Mucosa of descending colon (tissue), 3 donors: Measurements from ENCODE around the gene LARGE1. TPM values are rescaled to one million over a fixed set of nuclear protein-coding genes. Genes with fewer than 3 reads are reported as not detected.

ENCODE experiments used
- ATAC-seq: fragments of 200-7000 bp; cut with Tn5 transposase; one replicate; pipeline ENCODE4 v1.9.1; 2020; ENCODE audit warnings: mild to moderate bottlenecking, moderate library complexity
- DNase-seq, 3 donors: peaks; one replicate each; pipeline ENCODE4 v3.0.0-alpha.2; 2020
- H3K36me3 ChIP-seq: fragments of 200-600 bp; one replicate; pipeline ENCODE4 v1.8.0; 2021; ENCODE audit warnings: low read depth, mild to moderate bottlenecking
- H3K4me1 ChIP-seq: fragments of 200-600 bp; one replicate; pipeline ENCODE4 v1.8.0; 2021; ENCODE audit warnings: low read depth, mild to moderate bottlenecking
- H3K4me3 ChIP-seq: fragments of 200-600 bp; one replicate; pipeline ENCODE4 v1.8.0; 2021; ENCODE audit warnings: mild to moderate bottlenecking
- H3K9me3 ChIP-seq: fragments of 200-600 bp; one replicate; pipeline ENCODE4 v1.8.0; 2021; ENCODE audit warnings: mild to moderate bottlenecking
- intact Hi-C, 2 donors: fragments of 100-400 bp; cut with DNase I in 1 of 2; cut with micrococcal nuclease in 1 of 2; formaldehyde crosslinking; loops; one replicate each; pipeline versions ENCODE4 v1.11.0 to v1.11.1; 2022; cut with DNase I, micrococcal nuclease
- total RNA-seq, 3 donors: library from RNA; stranded (reverse); fragmentation: NEBNext Ultra II Directional in 2 of 3; extraction: Animal tissue kit (Norgen Biotek cat#: 25700) in 2 of 3; gene quantifications; one replicate each; pipeline versions ENCODE4 v1.2.1 to v1.2.4, GENCODE V29; 2021 to 2023
- TF ChIP-seq, protein P1 (sequence below): fragments of 200-600 bp; IDR thresholded peaks from one replicate; pipeline ENCODE4 v1.8.0; 2022; ENCODE audit warnings: antibody characterized with exemption, mild to moderate bottlenecking
- donor health status: DM: no; HTN: no; CAD: no; lungs with moderate emphysema.
- donor health status: DM: no; HTN: no; CAD: no.
- donor health status: DM: no; HTN: yes; CAD: no.

LARGE1 gene
- total RNA-seq, 3 donors from 2014 or later: 29.3 to 93.8 (median 67.7) TPM

DNA sequence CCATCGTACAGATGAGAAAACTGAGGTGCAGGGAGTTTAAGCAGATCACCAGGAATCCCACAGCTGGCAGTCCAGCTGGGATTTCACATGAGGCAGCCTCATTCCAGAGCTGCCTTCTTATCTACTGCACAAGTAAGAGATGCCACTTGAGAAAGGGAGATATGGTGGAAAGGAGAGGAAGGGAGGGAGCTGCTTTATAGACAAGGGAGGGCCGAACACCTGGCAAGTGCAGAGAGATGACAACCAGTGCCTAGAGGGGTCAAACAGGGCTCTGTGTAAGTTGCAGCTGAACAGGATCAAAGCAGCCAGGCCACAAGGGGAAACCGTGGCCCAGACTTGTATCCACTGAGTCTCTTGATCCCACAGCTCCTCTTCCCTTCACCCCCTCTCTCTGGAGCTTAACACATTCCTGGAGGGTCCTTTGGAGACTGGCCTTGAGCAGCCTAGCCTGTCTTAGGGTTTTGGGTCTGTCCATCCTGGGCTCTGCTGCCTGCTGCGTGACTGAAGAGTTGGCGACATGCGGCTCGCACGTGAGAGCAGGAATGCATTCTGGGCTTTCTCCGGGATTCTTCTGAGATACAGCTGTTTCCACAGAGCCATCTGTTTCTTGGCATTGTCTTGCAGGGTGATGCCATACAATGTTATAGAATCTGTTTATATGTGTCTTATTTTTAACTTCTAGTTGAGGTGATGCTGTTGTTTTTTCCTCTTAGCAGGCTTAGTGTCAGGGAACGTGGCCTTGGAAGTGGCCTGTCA is 593.6 kb downstream of the LARGE1 start:
- Histone ChIP-seq H3K4me3 (no peak overlapping the region), H3K4me1 (peaks cover 4% of the 10 kb centered on the region), H3K36me3 (no peaks in the 10 kb centered on the region), H3K9me3 (no peaks in the 10 kb centered on the region)
- TF ChIP-seq, protein P1, sequence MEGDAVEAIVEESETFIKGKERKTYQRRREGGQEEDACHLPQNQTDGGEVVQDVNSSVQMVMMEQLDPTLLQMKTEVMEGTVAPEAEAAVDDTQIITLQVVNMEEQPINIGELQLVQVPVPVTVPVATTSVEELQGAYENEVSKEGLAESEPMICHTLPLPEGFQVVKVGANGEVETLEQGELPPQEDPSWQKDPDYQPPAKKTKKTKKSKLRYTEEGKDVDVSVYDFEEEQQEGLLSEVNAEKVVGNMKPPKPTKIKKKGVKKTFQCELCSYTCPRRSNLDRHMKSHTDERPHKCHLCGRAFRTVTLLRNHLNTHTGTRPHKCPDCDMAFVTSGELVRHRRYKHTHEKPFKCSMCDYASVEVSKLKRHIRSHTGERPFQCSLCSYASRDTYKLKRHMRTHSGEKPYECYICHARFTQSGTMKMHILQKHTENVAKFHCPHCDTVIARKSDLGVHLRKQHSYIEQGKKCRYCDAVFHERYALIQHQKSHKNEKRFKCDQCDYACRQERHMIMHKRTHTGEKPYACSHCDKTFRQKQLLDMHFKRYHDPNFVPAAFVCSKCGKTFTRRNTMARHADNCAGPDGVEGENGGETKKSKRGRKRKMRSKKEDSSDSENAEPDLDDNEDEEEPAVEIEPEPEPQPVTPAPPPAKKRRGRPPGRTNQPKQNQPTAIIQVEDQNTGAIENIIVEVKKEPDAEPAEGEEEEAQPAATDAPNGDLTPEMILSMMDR: no peak
- intact Hi-C loops: no loop called here
- DNase-seq (no peak), ATAC-seq (no peak)

DNA sequence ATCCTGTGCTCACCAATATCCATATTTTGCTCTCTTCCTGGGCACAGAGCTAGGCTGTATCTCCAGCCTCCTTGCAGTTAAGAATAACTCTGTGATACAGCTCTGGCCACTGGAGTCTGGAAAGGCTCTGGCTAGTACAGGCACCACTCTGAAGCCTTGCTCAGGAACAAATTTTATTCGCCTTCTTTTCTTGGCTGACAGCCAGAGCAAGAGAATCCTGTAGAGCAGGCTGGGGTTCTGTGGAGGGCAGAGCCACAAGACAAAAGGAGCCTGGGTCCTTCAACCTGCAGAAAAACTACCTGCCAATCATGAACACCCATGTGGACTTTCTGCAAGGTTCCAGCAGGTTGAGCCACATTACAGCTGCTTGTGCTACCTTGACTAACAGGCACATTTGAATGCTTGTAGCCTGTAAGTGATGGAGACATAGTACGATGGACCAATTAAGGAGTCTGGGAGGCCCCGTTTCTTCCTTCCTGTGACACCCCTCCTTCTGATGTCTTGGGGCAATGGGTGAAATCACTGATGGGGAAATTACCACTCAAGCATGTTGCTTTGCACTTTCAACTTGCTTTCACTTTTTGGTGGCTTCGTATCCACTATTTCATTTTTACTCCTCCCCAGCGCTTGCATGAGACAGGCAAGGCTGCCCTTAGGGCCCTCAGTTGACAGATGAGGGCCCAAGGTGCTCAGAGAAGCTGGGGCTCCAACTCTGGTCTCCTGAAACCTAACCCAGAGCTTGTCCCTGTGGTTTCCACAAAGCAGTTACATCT is 594.9 kb downstream of the LARGE1 start:
- ATAC-seq (no peak), DNase-seq (peak in 1 of 3 donors; percentile 21)
- H3K9me3 ChIP-seq: no peaks in the 10 kb centered on the region
- no peak overlapping the region for H3K4me3 ChIP-seq
- intact Hi-C loops: no loop called here
- TF ChIP-seq, protein P1: no peak
- H3K36me3 ChIP-seq: no peaks in the 10 kb centered on the region
- peaks cover 4% of the 10 kb centered on the region for H3K4me1 ChIP-seq

DNA sequence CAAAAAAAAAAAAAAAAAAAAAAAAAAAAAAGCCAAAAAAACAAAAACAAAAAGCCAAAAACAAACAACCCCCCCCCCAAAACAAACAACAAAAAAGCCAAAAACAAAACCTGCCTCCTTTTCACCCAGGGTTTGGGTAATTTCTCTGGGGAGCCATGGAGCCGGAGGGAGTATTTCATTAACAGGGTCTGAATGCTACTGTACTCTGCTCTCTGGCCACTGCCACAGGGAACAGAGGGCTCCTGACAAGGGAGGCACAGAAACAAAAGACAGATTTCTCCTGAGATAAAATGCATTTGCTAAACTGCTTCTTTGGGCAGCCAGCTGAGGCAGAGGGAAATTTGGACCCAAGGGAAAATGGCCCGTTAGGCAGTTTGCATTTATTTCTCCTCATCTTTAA is 596.0 kb downstream of the LARGE1 start:
- ATAC-seq: no peak
- intact Hi-C loops: no loop called here
- no peaks in the 10 kb centered on the region for H3K4me1 ChIP-seq
- H3K4me3 ChIP-seq: no peak overlapping the region
- no peaks in the 10 kb centered on the region for H3K36me3 ChIP-seq
- TF ChIP-seq, protein P1: no peak
- no peak for DNase-seq
- H3K9me3 ChIP-seq: no peaks in the 10 kb centered on the region

DNA sequence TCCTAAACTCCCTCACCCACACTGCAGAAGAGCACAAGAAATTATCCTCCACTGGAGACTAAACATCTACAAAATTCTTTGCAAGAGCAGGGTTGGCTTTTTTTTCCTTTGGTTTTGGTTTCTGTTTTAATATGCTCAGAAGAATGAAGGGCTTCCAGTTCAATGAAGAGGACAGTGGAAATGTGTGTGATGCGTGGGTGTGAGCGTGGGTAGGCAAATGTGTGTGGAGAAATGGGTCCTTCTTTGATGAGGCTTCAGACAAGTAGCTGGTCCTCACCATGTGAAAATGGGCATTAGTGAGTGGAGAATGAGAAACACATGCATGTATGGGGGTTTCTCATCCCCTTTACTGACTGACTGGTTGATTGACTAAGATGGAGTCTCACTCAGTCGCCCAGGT is 598.8 kb downstream of the LARGE1 start:
- Histone ChIP-seq H3K4me1 (no peaks in the 10 kb centered on the region), H3K9me3 (no peaks in the 10 kb centered on the region), H3K36me3 (no peaks in the 10 kb centered on the region), H3K4me3 (no peak overlapping the region)
- ATAC-seq (no peak), DNase-seq (no peak)
- TF ChIP-seq, protein P1: no peak
- intact Hi-C loops: no loop called here

DNA sequence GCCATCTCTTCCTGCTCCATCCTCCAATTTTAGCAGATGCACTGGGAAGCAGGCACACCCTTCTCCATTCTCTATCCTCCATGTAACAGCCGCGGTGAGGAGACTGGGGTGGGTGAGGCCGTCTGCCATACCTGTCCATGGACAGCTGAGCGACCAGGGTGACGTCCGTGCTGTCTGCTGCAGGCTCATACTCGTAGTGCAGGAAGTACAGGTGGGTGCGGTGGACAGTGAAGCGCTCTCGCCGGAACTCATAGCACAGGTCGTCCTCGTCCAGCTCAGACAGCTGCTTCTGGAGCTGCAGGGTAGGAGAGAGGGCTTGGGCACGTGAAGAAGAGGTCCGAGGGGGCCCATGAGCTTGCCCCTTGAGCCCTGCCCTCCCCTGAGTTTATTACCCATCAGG is 604.3 kb downstream of the LARGE1 start:
- Histone ChIP-seq H3K4me1 (no peaks in the 10 kb centered on the region), H3K9me3 (no peaks in the 10 kb centered on the region), H3K4me3 (no peak overlapping the region), H3K36me3 (no peaks in the 10 kb centered on the region)
- ATAC-seq (no peak), DNase-seq (no peak)
- TF ChIP-seq, protein P1: no peak
- intact Hi-C loops: no loop called here
